ENCODE results near the gene GADD45A.

The GADD45A gene

DNA sequence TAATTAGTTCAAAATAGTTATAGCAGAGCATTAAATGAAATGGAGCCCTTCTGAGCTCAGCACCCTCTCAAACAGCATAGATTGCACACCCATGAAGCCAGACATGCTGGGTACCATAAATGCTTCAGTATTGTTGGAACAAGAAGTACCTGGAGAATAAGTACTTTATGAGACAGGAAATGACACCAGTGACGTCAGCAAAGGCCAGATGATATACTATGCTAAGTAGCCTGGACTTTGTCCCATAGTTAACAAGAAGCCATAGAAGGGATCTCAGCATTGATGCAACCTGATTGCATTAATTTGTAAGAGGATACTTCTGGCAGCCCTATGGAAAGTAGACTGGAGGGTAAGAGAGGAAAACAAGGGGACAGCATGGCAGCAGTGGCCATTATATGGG, 16.3 kb upstream of the GADD45A start:
- DNase-seq (ENCODE audit: low read depth in 2 of 2) = no peak

GRCh38 chr1:67672260-67672803, 12.7 kb upstream of the GADD45A start:
- no peak for DNase-seq (ENCODE audit: low read depth in 2 of 2)

- no peak for DNase-seq (ENCODE audit: low read depth in 2 of 2)
Observed at GRCh38 chr1:67673468-67674201, 11.4 kb upstream of the GADD45A start.

DNA sequence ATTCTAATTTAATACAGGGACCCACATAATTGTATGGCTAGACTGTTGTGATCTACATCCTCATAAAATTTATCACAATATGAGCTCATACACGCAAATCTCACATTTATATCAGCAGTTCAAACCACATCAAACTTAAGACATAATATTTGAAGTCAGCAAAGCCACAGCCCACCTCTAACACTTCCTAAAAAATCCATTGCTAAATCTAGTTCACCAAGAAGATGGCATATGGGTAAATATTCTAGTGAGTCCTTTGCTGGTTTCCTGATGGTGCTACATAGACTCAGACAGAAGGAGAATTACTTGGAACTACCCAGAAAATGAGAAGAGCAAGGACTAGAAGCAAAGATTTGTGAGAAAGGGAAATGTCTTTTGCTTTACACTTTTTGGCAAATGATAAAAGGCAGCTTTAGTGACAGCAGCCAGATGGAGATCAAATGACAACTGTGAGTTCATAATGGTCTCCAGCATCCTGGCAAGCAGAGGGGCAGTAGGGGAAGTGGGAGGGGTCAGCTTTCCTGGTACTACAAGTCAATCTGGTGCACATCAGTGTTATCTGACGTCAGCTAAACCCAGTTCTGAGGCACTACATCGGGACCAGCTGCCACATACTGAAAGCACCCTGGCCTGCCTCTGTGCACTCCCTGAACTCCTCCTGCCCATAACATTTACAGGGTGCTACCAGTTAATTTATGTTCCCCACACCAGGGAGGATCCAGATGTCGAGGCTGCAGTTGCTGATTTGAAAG, 10.6 kb upstream of the GADD45A start:
- DNase-seq (ENCODE audit: low read depth in 2 of 2) = peak in 1 of 2 donors; percentile 2

DNA sequence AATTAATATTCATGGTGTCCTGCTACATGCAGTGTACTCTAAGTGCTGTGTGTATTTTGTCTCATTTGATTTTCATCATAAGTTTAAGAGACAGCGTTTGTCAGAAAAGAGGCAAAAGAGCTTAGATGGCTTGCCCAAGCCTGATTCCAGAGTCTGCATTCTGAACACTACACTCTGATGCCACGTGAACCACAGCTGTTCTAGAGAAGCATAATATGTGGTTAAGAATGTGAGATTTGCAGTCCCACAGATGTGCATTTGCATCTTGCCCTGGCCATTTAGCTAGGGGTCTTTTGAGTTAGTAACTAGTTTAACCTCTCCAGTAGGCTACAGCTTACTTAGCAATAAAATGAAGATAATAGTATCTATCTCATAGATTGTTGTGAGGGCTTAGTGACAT, 9.2 kb upstream of the GADD45A start:
- no peak for DNase-seq (ENCODE audit: low read depth in 2 of 2)

- DNase-seq (ENCODE audit: low read depth in 2 of 2) = no peak
Observed at GRCh38 chr1:67676287-67676686, 8.7 kb upstream of the GADD45A start.

GRCh38 chr1:67676946-67677345, 8.1 kb upstream of the GADD45A start:
- DNase-seq (ENCODE audit: low read depth in 2 of 2) = no peak

- no peak for DNase-seq (ENCODE audit: low read depth in 2 of 2)
Observed at GRCh38 chr1:67677408-67677807, 7.6 kb upstream of the GADD45A start.

DNA sequence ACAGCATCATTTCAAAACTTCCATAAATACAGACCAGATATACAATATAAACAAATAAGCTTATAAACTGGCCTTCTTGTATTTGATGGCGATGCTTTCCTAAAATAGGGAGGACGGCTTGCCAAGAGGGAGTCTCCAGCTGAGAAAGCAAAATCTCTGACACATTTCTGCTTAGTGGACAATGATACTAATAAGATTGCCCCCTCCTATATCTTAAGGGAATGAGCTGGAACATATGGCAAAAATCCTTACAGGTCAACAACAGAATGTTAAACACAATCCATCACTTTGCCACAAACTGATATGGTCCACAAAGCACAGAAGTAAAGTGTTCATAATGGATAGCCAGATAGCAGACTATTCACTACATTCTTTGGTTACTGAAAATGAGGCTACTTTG, 7.1 kb upstream of the GADD45A start:
- DNase-seq (ENCODE audit: low read depth in 2 of 2) = no peak

DNA sequence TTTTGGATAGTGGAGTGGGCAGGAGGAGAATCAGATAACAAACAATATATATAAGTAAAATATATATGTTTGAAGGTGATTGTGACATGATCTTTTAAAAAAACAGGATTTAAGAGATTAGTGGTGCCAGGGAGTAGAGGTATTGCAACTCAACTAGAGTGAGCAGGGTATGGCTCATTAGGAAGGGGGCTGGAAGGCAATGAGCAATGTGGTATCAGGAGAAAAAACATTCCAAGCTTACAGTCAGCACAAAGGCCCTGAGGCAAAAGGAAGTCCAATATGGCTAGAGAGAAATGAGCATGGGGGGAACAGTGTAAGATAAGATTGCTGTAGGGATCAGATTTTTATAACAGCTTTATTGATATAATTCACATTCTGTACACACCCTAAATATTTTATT, 5.3 kb upstream of the GADD45A start:
- no peak for DNase-seq (ENCODE audit: low read depth in 2 of 2)

DNA sequence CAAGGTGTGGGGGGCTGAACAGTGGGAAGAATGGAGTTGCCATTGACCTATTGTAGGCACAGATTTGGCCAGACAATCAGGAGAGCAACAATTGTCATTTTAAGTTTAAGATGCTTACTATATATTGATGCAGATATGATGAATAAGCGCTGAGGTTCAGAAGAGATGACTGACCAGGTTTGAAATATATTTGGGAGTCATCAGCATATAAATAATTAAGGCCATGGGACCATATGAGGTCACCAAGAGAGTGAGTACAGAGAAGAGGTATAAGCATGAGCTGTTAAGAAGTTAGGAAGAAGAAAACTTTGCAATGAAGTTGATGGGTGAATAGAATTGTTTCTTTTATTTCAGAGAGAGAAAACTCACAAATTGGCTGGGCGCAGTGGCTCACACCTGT, 4.5 kb upstream of the GADD45A start:
- DNase-seq (ENCODE audit: low read depth in 2 of 2) = no peak

- no peak for DNase-seq (ENCODE audit: low read depth in 2 of 2)
Observed at GRCh38 chr1:67682659-67683197, 2.3 kb upstream of the GADD45A start.

GRCh38 chr1:67683316-67683715, 1.7 kb upstream of the GADD45A start:
- DNase-seq (ENCODE audit: low read depth in 2 of 2) = no peak

- peak; percentile 26 to 37 for DNase-seq (ENCODE audit: low read depth in 2 of 2)
Observed at GRCh38 chr1:67683766-67684525, 1.1 kb upstream of the GADD45A start.

DNA sequence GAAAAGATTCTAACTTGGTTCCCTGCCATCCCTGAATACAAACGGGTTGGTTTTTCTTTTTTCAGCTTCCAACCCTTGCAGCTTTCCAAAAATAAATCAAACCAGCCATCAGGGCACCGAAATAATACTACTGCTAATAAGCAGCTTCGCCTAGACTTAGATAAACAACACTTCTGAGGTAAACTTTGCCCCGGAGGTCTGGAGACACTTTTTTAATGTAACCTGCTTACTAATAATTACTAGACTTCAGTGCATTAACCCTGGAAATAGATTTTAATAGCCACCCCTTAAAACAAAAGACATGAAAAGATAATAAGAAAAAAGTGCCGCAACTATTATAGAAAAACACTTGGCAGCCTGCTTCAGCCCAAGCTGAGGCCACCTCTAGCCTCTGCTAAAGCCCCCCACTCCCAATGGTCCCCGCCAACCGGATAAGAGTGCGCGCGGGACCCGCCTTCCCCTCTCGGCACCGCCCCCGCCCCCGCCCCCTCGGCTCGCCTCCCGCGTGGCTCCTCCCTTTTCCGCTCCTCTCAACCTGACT, 405 bp upstream of the GADD45A start:
- no peak for DNase-seq (ENCODE audit: low read depth in 2 of 2)

DNA sequence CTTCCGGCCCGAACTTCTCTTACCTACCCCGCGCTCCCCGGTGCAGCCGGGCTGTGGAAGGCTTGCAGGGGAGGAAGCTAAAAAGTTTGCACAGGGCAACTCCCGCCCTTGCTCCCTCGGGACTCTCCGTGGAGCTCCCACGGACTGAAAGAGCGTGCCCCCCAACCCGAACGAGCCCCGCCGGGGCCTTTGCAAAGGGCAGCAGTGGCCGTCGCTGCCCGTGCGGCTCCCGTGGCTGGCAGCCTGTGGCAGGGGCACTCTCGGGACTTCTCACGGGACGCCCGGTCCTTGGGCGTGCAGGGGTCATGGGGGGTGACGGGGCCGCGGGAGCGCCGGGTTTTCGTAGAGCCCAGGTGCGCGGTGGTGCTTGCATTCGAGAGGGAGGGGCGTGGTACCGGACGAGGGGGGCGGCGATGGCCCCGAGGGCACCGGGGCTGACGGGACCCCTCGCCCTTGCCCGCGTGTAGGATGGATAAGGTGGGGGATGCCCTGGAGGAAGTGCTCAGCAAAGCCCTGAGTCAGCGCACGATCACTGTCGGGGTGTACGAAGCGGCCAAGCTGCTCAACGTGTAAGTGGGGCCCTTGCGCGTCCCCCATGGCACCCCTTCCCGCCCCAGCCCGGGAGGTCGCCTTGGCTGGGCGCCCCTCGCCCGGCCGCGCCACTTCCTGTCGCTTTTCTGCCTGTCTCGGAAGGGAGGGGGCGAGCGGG, 711 bp downstream of the GADD45A start:
- DNase-seq (ENCODE audit: low read depth in 2 of 2) = peak; percentile 47 to 55

DNA sequence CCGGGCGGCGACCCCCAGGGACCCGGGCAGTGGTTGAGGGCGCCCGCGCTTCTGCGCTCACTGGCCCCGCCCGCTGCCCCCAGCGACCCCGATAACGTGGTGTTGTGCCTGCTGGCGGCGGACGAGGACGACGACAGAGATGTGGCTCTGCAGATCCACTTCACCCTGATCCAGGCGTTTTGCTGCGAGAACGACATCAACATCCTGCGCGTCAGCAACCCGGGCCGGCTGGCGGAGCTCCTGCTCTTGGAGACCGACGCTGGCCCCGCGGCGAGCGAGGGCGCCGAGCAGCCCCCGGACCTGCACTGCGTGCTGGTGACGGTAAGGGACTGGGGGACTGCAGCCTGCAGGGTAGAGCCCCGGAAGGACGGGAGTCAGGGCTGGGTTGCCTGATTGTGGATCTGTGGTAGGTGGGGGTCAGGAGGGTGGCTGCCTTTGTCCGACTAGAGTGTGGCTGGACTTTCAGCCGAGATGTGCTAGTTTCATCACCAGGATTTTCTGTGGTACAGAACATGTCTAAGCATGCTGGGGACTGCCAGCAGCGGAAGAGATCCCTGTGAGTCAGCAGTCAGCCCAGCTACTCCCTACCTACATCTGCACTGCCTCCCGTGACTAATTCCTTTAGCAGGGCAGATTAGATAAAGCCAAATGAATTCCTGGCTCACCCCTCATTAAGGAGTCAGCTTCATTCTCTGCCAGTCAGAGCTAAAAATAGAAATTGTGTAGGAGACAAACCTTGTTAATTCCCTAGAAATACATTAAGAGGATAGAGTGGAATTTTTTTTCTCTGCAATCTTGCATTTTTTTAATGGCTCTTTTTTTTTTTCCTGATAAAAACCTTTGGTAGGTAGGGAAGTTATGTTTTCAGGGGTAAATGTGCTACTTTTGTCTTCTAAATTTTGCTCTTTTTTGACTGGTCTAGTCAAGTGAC, 1.5 kb downstream of the GADD45A start:
- DNase-seq (ENCODE audit: low read depth in 2 of 2) = peak; percentile 17 to 32

DNA sequence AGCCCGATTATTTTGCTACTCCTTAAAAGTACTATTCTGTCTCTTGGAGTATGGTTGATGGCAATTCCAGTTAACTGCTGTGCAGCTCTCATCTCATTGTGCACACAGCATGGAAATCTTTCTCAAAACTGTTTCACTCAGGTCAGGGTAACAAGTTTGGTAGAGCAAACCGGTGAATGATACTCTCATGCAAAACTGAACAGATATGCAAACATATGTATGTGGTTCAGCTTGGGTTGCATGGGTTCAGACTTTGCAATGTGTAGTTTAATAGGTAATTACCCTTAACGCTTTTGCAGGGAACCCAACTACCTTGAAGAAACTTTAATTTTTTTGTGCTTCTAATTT, 2.2 kb downstream of the GADD45A start:
- DNase-seq (ENCODE audit: low read depth in 2 of 2) = no peak

GRCh38 chr1:67687649-67688048, 2.6 kb downstream of the GADD45A start:
- no peak for DNase-seq (ENCODE audit: low read depth in 2 of 2)
